HepG2 (cell line): Measurements from ENCODE around the gene TOP2A. TPM values are rescaled to one million over a fixed set of nuclear protein-coding genes. Genes with fewer than 3 reads are reported as not detected.

ENCODE experiments used
- CBX2 ChIP-seq, 2 experiments: fragments of 200-600 bp in 1 of 2; sonication (generic); formaldehyde crosslinking in 1 of 2; IDR thresholded peaks; 2 replicates each; pipeline versions ENCODE4 v1.7.0 to v1.8.1; 2018 to 2022; ENCODE audit warnings: low read depth in 2 of 2, low read length in 1 of 2, mild to moderate bottlenecking in 1 of 2, missing genetic modification reagents in 1 of 2
- CBX5 ChIP-seq: sonication (generic); formaldehyde crosslinking; IDR thresholded peaks from 2 replicates; pipeline ENCODE4 v1.4.0; 2020; ENCODE audit warnings: missing genetic modification reagents, borderline replicate concordance
- ISX ChIP-seq: sonication (generic); formaldehyde crosslinking; conservative IDR thresholded peaks from 2 replicates; pipeline ENCODE4 v1.5.0; 2020; ENCODE audit warnings: missing genetic modification reagents
- KDM3A ChIP-seq: IDR thresholded peaks from 2 replicates; pipeline ENCODE4 v1.6.1; 2018; ENCODE audit warnings: low read depth, missing compliant biosample characterization
- RAD51 ChIP-seq: fragments of 450-650 bp; IDR thresholded peaks from 2 replicates; pipeline ENCODE4 v1.6.1; 2016; ENCODE audit warnings: borderline replicate concordance
- TOE1 ChIP-seq: sonication (generic); formaldehyde crosslinking; IDR thresholded peaks from 2 replicates; pipeline ENCODE4 v1.4.0; 2020; ENCODE audit warnings: mild to moderate bottlenecking, missing genetic modification reagents
- ZNF121 ChIP-seq: sonication (generic); formaldehyde crosslinking; IDR thresholded peaks from 2 replicates; pipeline ENCODE4 v1.5.0; 2020; ENCODE audit warnings: mild to moderate bottlenecking, missing genetic modification reagents
- ZNF230 ChIP-seq: sonication (generic); formaldehyde crosslinking; IDR thresholded peaks from 2 replicates; pipeline ENCODE4 v1.4.0; 2020; ENCODE audit warnings: mild to moderate bottlenecking, missing genetic modification reagents
- ZNF235 ChIP-seq: sonication (generic); formaldehyde crosslinking; IDR thresholded peaks from 2 replicates; pipeline ENCODE4 v1.8.1; 2023; ENCODE audit warnings: mild to moderate bottlenecking, missing genetic modification reagents, borderline replicate concordance
- ZNF333 ChIP-seq: sonication (generic); formaldehyde crosslinking; IDR thresholded peaks from 2 replicates; pipeline ENCODE4 v1.4.0; 2020; ENCODE audit warnings: mild to moderate bottlenecking, missing genetic modification reagents, borderline replicate concordance
- ZNF335 ChIP-seq: sonication (generic); formaldehyde crosslinking; IDR thresholded peaks from 2 replicates; pipeline ENCODE4 v1.4.0; 2020; ENCODE audit warnings: missing genetic modification reagents
- ZNF772 ChIP-seq: sonication (generic); formaldehyde crosslinking; IDR thresholded peaks from 2 replicates; pipeline ENCODE4 v1.5.0; 2020; ENCODE audit warnings: mild to moderate bottlenecking, missing genetic modification reagents
- polyA plus RNA-seq, 8 experiments: library from polyadenylated mRNA; depleted of rRNA in 3 of 8; stranded (reverse) in 7 of 8; unstranded in 1 of 8; fragments of >200 nt; fragmentation: Illumina TruSeq in 4 of 8; extraction: Trizol in 4 of 8; gene quantifications; 2 replicates each; pipeline versions ENCODE4 v1.2.1 to v1.2.3, GENCODE V29; 2011 to 2016; ENCODE audit warnings: low read depth in 4 of 8, missing spikeins in 1 of 8, mixed read lengths in 1 of 8; ENCODE audit not compliant: insufficient read depth in 1 of 8
- total RNA-seq, 5 experiments: library from RNA; depleted of rRNA; stranded (reverse); fragments of >200 nt; fragmentation: Illumina TruSeq; extraction: Trizol; gene quantifications; 2 replicates each; pipeline ENCODE4 v1.2.3, GENCODE V29; 2016; ENCODE audit warnings: low read depth in 1 of 5
- TF ChIP-seq, protein P1 (sequence below): sonication (generic); formaldehyde crosslinking; IDR thresholded peaks from 2 replicates; pipeline ENCODE4 v1.4.0; 2020; ENCODE audit warnings: missing genetic modification reagents
- TF ChIP-seq, protein P2 (sequence below): IDR thresholded peaks from 2 replicates; pipeline ENCODE4 v1.6.1; 2016; ENCODE audit warnings: low read depth, control low read depth
- TF ChIP-seq, protein P3 (sequence below): sonication (generic); formaldehyde crosslinking; IDR thresholded peaks from 2 replicates; pipeline ENCODE4 v1.5.1; 2020; ENCODE audit warnings: missing genetic modification reagents, mild to moderate bottlenecking, borderline replicate concordance
- TF ChIP-seq, protein P4 (sequence below): sonication (generic); formaldehyde crosslinking; IDR thresholded peaks from 2 replicates; pipeline ENCODE4 v1.9.0; 2021; ENCODE audit warnings: missing genetic modification reagents, borderline replicate concordance

Gene TOP2A
- total and polyA plus RNA-seq, 2 of the 13 experiments (the other 11 are each of a cell fraction or from before 2014, with no cell fraction given): 108 to 327 TPM

DNA sequence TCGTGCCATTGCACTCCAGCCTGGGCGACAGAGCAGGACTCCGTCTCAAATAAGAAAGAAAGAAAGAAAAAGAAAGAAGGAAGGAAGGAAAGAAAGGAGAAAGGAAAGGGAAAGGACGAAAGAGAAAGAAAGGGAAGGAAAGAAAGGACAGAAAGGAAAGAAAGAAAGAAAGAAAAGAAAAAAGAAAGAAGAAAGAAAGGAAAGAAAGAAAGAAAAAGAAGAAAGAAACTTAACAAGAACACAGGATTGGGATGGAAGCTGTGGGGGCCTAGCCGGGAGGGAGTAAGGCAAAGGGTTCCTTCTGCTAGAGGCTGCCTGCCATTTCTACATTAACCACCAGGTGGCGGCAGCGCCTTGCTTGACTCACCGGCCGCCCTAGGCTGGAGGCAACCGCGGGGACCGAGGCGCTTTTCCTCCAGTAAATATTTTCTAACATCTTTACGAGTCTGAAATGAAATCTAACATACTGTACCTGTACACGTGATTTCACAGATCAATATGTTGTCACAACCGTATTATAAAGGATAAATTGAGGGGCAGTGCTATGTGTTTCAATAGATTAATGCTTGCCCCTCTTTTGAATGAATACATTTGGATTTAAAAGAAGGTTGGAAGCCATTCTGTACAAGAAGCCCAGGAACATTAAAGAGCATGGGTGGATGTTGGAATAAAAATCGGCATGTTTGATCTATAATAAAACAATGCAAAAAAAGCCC is 59.2 kb downstream of the TOP2A start (continued):
- TF ChIP-seq, protein P1, sequence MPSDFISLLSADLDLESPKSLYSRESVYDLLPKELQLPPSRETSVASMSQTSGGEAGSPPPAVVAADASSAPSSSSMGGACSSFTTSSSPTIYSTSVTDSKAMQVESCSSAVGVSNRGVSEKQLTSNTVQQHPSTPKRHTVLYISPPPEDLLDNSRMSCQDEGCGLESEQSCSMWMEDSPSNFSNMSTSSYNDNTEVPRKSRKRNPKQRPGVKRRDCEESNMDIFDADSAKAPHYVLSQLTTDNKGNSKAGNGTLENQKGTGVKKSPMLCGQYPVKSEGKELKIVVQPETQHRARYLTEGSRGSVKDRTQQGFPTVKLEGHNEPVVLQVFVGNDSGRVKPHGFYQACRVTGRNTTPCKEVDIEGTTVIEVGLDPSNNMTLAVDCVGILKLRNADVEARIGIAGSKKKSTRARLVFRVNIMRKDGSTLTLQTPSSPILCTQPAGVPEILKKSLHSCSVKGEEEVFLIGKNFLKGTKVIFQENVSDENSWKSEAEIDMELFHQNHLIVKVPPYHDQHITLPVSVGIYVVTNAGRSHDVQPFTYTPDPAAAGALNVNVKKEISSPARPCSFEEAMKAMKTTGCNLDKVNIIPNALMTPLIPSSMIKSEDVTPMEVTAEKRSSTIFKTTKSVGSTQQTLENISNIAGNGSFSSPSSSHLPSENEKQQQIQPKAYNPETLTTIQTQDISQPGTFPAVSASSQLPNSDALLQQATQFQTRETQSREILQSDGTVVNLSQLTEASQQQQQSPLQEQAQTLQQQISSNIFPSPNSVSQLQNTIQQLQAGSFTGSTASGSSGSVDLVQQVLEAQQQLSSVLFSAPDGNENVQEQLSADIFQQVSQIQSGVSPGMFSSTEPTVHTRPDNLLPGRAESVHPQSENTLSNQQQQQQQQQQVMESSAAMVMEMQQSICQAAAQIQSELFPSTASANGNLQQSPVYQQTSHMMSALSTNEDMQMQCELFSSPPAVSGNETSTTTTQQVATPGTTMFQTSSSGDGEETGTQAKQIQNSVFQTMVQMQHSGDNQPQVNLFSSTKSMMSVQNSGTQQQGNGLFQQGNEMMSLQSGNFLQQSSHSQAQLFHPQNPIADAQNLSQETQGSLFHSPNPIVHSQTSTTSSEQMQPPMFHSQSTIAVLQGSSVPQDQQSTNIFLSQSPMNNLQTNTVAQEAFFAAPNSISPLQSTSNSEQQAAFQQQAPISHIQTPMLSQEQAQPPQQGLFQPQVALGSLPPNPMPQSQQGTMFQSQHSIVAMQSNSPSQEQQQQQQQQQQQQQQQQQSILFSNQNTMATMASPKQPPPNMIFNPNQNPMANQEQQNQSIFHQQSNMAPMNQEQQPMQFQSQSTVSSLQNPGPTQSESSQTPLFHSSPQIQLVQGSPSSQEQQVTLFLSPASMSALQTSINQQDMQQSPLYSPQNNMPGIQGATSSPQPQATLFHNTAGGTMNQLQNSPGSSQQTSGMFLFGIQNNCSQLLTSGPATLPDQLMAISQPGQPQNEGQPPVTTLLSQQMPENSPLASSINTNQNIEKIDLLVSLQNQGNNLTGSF (CRISPR knock-in tag): no peak
- TF ChIP-seq ZNF772 (CRISPR knock-in tag) (no peak), TOE1 (CRISPR knock-in tag) (peak; percentile 68; the same call in 1 of the 2 replicates), ZNF335 (no peak), RAD51 (no peak), ISX (no peak), CBX5 (CRISPR knock-in tag) (no peak), ZNF121 (no peak), KDM3A (CRISPR knock-in tag) (peak; percentile 69; the same call in 1 of the 2 replicates), ZNF333 (no peak), CBX2 (IDR thresholded peaks at IDR 0.05; ENCODE audit: low read depth, low read length) (no peak), CBX2 (CRISPR knock-in tag; IDR thresholded peaks at IDR 0.05; ENCODE audit: low read depth) (no peak), ZNF230 (CRISPR knock-in tag) (no peak), ZNF235 (CRISPR knock-in tag) (no peak)
- TF ChIP-seq, protein P2, sequence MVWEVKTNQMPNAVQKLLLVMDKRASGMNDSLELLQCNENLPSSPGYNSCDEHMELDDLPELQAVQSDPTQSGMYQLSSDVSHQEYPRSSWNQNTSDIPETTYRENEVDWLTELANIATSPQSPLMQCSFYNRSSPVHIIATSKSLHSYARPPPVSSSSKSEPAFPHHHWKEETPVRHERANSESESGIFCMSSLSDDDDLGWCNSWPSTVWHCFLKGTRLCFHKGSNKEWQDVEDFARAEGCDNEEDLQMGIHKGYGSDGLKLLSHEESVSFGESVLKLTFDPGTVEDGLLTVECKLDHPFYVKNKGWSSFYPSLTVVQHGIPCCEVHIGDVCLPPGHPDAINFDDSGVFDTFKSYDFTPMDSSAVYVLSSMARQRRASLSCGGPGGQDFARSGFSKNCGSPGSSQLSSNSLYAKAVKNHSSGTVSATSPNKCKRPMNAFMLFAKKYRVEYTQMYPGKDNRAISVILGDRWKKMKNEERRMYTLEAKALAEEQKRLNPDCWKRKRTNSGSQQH: 0 out of 2 replicates have a peak, but pooled peaks have one; percentile 67
- TF ChIP-seq, protein P3, sequence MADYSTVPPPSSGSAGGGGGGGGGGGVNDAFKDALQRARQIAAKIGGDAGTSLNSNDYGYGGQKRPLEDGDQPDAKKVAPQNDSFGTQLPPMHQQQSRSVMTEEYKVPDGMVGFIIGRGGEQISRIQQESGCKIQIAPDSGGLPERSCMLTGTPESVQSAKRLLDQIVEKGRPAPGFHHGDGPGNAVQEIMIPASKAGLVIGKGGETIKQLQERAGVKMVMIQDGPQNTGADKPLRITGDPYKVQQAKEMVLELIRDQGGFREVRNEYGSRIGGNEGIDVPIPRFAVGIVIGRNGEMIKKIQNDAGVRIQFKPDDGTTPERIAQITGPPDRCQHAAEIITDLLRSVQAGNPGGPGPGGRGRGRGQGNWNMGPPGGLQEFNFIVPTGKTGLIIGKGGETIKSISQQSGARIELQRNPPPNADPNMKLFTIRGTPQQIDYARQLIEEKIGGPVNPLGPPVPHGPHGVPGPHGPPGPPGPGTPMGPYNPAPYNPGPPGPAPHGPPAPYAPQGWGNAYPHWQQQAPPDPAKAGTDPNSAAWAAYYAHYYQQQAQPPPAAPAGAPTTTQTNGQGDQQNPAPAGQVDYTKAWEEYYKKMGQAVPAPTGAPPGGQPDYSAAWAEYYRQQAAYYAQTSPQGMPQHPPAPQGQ (CRISPR knock-in tag): no peak
- TF ChIP-seq, protein P4, sequence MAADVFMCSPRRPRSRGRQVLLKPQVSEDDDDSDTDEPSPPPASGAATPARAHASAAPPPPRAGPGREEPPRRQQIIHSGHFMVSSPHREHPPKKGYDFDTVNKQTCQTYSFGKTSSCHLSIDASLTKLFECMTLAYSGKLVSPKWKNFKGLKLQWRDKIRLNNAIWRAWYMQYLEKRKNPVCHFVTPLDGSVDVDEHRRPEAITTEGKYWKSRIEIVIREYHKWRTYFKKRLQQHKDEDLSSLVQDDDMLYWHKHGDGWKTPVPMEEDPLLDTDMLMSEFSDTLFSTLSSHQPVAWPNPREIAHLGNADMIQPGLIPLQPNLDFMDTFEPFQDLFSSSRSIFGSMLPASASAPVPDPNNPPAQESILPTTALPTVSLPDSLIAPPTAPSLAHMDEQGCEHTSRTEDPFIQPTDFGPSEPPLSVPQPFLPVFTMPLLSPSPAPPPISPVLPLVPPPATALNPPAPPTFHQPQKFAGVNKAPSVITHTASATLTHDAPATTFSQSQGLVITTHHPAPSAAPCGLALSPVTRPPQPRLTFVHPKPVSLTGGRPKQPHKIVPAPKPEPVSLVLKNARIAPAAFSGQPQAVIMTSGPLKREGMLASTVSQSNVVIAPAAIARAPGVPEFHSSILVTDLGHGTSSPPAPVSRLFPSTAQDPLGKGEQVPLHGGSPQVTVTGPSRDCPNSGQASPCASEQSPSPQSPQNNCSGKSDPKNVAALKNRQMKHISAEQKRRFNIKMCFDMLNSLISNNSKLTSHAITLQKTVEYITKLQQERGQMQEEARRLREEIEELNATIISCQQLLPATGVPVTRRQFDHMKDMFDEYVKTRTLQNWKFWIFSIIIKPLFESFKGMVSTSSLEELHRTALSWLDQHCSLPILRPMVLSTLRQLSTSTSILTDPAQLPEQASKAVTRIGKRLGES (CRISPR knock-in tag): no peak
